H1 (cell line): Measurements from ENCODE around the gene NEURL1B. TPM values are rescaled to one million over a fixed set of nuclear protein-coding genes. Genes with fewer than 3 reads are reported as not detected.

Experiments
- RFX5 ChIP-seq: IDR thresholded peaks from 2 replicates; pipeline ENCODE4 v1.6.1; 2011; ENCODE audit warnings: low read depth, low read length, improper control_type of control experiment, borderline replicate concordance
- SIN3A ChIP-seq, 2 experiments: IDR thresholded peaks in 1 of 2; conservative IDR thresholded peaks in 1 of 2; 2 replicates each; pipeline ENCODE4 v1.6.1; 2011 to 2012; ENCODE audit warnings: low read length in 2 of 2, improper control_type of control experiment in 1 of 2, low read depth in 1 of 2, mild to moderate bottlenecking in 1 of 2
- TCF12 ChIP-seq: IDR thresholded peaks from 2 replicates; pipeline ENCODE4 v1.6.1; 2011; ENCODE audit warnings: low read depth, mild to moderate bottlenecking, low read length
- polyA plus RNA-seq, 7 experiments: library from polyadenylated mRNA; depleted of rRNA in 3 of 7; stranded (reverse) in 5 of 7; unstranded in 2 of 7; fragments of >200 nt in 5 of 7; fragments of 200-250 nt in 2 of 7; gene quantifications; 1 replicate in 5 of 7; 2 replicates in 1 of 7; 4 replicates in 1 of 7; pipeline versions ENCODE4 v1.2.1 to v1.2.3, GENCODE V29; 2011 to 2013; ENCODE audit warnings: missing spikeins in 2 of 7, mixed read lengths in 2 of 7
- total RNA-seq: library from RNA; stranded (reverse); fragmentation: NEBNext Ultra II Directional; extraction: Animal tissue kit (Norgen Biotek cat#: 25700); gene quantifications from 2 replicates; pipeline ENCODE4 v1.2.1, GENCODE V29; 2021

Gene NEURL1B
- total and polyA plus RNA-seq, 2 of the 8 experiments (the other 6 are each of a cell fraction or from before 2014, with no cell fraction given), result 3.3 to 6.1 TPM

DNA sequence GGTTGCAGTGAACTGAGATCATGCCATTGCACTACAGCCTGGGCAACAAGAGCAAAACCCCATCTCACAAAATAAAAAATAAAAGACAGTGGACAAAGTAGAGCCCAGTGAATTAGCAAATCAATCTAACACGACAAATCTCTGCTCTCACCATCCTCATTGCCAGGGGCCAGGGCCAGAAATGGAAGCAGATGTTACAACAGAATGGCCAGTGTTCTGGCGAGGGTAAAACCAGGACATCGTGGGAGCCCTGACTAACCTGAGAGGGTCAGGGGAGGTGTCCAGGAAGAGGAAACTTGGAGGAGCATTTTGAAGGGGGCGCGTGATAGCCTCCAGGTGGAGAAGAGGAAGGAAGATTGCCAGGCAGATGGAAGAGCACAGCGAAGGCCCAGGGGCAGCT is 58.4 kb downstream of the NEURL1B start (continued):
- no peak for TF ChIP-seq SIN3A (conservative IDR thresholded peaks at IDR 0.05 in 1 of 2, IDR thresholded peaks at IDR 0.05 in 1 of 2; ENCODE audit: low read depth in 1 of 2, low read length in 2 of 2)
- no peak for TF ChIP-seq RFX5
- TF ChIP-seq TCF12, result no peak
